ENCODE results near the gene SPEF1. TPM values are rescaled to one million over a fixed set of nuclear protein-coding genes. Genes with fewer than 3 reads are reported as not detected.
"Not testable (repeated sequence)": the region's sequence is repeated elsewhere in the genome, so short reads cannot be mapped to it uniquely, and the experiment has no call there.

SPEF1 gene
- total RNA-seq, 1 experiment from 2014 or later = 0.34 TPM

DNA sequence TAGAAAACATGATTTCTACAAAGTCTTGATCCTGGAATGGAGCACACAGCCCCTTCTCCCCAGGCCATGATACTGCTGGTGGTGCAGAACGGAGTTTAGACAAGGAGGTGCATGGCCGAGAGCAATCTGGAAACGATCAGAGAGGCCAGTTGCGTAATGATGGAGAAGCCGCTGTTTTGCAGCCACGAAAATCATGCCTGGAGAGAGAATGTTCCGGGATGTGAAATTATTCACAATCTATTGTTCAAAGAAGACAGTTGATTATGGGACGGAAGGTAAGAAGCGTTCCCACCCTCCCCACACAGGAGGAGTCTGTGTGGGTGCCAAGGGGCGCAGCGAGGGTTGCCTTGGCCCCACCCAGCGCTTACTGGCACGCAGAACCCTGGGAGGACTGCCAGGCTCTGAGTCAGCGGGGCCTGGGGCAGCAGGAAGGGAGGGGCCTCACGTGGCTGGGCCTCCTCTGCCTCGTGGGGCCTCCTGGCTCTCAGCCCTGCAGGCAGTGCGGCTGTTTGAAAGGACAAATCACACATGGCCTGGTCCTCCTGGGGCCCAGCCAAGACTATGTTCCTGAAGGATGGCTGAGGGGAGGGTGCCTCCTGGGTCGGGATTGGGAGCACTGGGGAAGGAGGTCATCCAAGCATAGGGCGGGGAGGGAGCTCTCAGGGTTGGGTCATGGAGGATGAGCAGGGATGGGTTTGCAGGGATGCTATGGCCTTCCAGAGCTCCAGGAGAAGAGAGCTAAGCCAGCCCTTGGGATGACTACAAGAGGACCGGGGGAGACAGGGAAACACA lies 30.4 kb upstream of the SPEF1 start:
- peak; percentile 99 for DNase-seq (ENCODE audit: low read depth)

DNA sequence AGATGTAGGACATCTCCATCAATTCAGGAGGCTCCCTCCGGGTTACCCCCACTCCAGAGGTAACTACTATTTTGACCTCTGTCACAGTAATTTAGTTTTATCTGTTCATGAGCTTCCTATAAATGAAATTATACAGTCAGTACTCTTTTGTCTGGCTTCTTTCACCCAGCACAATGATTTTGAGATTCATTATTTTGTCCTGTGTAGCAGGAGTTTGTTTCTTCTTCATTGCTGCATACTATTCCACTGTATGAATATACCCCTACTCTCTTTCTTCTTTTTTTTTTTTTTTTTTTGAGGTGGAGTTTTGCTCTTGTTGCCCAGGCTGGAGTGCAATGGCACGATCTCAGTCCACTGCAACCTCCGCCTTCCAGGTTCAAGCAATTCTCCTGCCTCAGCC lies 27.3 kb upstream of the SPEF1 start:
- no peak for DNase-seq (ENCODE audit: low read depth)

DNA sequence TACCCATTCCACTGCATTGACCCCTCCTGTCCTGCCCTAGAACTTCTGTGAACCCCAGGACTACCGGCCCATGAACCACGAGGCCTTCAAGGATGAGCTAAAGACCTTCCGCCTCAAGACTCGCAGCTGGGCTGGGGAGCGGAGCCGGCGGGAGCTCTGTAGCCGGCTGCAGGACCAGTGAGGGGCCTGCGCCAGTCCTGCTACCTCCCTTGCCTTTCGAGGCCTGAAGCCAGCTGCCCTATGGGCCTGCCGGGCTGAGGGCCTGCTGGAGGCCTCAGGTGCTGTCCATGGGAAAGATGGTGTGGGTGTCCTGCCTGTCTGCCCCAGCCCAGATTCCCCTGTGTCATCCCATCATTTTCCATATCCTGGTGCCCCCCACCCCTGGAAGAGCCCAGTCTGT lies 23.5 kb upstream of the SPEF1 start:
- no peak for DNase-seq (ENCODE audit: low read depth)

DNA sequence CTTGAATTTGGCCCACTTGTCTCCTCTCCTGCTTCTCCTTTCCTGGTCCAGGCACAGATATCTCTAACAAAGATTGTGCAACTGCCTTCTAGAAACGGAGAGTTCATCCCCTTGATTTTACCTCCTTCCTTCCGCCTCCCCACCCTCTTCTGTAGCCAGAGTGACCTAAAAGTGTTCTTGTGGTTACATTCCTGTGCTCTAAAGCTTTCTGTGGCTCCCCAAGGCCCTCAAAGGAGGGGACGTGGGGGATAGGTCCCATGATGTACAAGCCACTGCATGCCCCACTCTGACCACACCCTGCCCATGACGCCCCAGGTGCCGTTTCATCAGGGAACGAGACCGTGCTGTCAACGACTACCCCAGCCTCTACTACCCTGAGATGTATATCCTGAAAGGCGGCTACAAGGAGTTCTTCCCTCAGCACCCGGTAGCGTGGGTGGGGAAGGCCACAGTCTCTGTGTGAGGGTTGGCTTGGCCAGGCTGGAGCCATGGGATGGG lies 23.1 kb upstream of the SPEF1 start:
- no peak for DNase-seq (ENCODE audit: low read depth)

DNA sequence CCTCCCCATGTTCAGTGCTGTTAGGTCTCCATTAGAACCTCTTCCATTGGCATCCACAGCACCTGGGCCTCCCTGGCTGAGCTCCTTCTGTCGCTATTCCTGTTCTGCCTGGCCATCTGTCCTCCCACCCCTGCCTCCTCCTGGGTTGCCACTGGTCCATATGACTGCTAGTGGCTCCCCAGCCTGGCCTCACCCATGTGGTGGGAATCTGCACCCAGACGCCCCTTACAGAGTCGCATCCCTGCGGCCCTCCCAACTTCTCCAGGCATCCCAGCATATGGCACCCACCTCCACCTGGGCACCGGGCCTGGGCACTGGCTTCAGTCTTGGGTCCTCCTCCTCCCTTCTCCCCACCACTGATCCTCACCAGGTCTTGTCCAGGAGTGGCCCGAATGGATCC lies 22.6 kb upstream of the SPEF1 start:
- no peak for DNase-seq (ENCODE audit: low read depth)

DNA sequence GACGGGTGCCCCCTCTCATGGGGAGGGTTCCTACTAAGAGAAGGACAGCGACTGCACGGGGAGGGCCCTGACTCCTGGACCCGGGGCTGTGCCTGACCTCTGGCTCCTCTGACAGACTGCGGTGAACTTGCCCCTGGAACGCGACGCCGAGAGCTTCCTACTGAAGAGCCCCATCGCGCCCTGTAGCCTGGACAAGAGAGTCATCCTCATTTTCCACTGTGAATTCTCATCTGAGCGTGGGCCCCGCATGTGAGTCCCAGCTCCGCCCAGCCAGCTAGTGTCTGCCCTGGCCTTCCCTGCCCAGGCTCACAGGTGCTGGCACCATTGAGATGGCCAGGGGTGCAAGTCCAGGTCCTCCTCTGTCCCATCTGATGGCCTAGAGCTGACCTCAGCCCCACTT lies 22.0 kb upstream of the SPEF1 start:
- DNase-seq (ENCODE audit: low read depth) = no peak

DNA sequence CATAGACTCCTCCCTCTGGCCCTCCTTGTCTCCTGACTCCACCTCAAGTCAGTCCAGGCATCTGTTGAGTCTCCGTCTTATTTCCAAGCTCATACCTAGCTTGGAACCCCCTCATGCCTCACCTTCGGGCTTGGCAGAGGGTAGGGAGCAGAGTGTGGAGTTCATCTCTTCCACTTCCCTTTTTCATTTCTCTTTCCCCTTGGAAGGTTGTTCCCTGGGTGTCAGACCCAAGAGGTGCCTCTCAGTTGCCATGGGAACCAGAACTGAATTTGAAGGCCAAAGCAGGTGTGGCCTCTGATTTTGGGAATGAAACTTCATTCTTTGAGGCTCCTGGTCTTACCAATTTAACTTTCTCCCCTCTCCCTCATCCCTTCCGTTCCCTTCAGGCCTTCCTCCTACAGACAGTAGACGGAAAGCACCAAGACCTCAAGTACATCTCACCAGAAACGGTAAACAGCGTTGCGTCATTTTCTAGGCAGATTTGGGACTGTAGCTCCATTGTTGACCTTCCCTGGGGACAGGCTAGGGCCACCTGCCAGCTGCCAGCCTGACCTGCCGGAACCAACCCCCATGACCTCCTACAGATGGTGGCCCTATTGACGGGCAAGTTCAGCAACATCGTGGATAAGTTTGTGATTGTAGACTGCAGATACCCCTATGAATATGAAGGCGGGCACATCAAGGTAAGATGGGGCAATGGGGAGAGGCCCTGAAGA lies 21.4 kb upstream of the SPEF1 start:
- DNase-seq (ENCODE audit: low read depth) = no peak

DNA sequence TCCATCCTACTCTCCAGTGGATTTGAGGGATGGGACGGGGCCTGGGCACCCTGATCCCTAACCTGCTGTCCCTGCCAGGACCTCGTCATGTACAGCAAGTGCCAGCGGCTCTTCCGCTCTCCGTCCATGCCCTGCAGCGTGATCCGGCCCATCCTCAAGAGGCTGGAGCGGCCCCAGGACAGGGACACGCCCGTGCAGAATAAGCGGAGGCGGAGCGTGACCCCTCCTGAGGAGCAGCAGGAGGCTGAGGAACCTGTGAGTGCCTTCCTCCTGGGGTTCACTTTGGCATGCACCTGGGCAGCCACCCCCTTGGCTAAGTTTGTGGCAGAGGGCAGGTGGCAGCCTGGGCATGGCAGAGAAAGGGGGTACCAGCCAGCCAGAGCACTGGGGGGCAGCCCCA lies 20.6 kb upstream of the SPEF1 start:
- DNase-seq (ENCODE audit: low read depth) = no peak

DNA sequence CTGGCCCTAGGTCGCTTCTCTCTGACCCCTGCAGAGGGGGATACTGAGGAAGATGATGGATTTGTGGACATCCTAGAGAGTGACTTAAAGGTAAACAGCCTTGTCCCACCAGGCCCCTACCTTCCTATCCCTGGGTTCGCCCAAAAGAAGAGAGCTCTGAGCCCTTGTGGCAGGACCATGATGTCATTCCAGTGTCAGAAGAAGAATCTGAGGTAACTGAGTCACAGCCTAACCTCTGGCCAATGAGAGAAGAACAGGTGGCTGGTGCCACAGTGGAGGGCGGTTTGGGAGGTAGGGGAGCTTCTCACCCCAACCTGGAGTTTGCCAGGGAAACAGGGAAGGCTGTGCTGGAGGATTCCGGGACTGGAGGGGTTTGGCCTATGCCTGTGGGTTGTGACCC lies 20.1 kb upstream of the SPEF1 start:
- no peak for DNase-seq (ENCODE audit: low read depth)

DNA sequence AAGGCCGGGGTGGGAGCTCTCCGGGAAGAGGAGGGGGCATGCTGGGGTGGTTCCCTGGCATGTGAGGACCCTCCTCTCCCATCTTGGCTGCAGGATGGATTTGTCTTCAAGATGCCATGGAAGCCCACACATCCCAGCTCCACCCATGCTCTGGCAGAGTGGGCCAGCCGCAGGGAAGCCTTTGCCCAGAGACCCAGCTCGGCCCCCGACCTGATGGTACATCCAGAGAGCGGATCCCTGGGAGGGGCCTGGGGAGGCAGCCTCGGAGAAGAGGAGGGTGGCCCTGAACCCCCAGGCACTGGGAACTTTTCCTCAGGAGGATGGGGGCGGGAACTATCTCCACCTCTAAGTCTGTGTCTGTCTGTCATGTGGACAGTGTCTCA lies 19.6 kb upstream of the SPEF1 start:
- no peak for DNase-seq (ENCODE audit: low read depth)

DNA sequence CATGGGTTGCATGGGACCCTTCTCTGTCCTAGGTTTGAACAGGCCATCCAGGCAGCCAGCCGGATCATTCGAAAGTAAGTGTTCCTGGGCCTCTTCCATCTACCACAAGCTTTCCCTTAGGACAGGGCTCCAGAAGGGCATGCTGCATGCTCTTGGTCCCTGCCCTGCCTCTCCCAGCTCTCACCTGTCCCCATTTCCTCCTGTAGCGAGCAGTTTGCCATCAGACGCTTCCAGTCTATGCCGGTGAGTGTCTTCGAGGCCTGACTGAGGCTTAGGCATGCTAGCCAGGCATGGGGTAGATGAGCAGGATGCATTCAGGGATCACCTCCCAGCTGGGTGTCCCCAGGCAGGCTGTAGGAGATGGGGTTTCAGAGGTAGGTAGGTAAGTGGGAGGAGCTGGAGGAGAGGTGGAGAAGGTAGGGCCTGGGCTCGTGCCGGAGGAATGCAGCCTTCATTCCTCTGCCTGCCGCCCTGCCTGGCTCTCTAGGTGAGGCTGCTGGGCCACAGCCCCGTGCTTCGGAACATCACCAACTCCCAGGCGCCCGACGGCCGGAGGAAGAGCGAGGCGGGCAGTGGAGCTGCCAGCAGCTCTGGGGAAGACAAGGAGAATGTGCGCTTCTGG lies 19.1 kb upstream of the SPEF1 start:
- no peak for DNase-seq (ENCODE audit: low read depth)

DNA sequence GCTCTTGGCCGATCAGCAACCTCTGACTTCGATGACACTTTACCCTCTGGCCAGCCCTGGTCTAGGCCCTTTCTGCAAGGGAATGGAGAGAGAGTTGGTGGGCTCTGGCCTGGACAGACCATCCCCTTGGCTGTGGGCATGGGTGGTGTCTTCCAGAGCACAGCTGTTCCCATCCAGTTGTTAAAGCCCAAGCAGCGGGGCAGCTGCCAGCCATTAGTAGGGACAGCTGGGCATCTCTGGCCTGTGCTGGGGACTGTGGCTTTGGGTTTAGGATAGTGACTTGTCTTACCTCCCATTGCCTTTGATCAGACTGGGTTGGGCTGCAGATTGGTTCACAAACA lies 17.6 kb upstream of the SPEF1 start:
- DNase-seq (ENCODE audit: low read depth) = no peak

DNA sequence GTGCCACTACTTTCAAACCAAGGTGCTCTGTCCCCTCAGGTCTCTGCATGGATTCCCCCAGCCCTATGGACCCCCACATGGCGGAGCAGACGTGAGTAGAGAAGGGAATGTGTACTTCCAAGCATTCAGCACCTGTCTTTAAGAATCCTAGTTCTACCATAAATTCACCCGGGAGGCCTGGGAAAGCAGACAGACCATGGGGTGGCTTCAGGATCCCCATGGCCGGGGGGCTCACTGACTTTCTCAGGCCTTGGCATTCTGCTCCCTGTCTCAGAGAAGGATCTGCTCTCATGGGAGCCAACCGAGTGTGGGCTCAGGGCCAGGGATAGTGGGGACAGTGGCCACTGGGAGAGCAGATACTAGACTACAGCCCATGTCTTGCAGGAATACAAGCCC lies 17.1 kb upstream of the SPEF1 start:
- DNase-seq (ENCODE audit: low read depth) = no peak

DNA sequence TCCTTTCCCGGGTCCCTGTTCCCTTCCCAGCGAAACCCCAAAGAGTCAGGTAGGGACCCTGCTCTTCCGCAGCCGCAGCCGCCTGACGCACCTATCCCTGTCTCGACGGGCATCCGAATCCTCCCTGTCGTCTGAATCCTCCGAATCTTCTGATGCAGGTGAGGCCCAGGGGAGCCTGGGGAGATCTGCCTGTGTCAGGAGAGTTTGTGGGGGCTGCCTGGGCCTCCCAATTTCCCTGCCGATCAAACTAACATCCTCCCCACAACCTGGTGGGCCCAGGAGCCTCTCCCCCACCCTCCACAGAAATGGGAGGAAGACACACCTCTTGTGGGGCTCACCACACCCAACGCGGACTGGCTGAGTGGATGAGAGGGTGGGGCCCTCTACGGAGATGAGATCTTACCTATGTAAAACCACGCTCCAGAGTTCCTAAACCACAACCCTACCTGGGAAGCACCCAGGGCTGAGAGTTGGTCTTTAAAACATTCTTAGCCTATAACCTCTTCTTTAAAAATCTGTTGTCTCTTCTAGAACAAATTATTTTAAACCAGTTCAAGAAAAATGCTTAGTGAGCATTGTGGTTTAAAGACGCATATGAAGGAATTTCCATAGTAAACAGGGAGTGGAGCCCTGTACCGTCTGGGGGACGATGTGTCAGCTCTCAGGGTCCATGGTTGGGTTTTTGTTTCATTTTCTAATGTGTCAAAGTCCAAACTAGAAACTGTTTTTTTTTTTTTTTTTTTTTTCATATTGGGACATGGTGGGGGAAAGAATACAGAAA lies 16.5 kb upstream of the SPEF1 start:
- peak; percentile 62 for DNase-seq (ENCODE audit: low read depth)

DNA sequence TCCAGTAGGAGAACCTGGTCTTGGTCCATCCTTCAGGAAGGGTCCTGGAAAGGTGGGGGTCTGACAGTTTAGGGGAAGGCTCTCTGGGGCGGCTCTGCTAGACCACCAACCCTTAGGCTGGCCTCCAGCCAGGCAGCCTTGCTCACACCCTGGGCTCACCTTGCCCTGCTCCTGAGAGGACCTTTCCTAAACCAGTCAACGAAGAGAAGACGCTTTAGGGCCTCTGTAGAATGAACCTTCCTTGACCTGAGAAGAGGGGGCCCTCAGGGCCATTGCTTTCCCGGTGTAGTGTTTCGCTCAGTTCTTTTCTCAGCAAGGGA lies 15.9 kb upstream of the SPEF1 start:
- no peak for DNase-seq (ENCODE audit: low read depth)

DNA sequence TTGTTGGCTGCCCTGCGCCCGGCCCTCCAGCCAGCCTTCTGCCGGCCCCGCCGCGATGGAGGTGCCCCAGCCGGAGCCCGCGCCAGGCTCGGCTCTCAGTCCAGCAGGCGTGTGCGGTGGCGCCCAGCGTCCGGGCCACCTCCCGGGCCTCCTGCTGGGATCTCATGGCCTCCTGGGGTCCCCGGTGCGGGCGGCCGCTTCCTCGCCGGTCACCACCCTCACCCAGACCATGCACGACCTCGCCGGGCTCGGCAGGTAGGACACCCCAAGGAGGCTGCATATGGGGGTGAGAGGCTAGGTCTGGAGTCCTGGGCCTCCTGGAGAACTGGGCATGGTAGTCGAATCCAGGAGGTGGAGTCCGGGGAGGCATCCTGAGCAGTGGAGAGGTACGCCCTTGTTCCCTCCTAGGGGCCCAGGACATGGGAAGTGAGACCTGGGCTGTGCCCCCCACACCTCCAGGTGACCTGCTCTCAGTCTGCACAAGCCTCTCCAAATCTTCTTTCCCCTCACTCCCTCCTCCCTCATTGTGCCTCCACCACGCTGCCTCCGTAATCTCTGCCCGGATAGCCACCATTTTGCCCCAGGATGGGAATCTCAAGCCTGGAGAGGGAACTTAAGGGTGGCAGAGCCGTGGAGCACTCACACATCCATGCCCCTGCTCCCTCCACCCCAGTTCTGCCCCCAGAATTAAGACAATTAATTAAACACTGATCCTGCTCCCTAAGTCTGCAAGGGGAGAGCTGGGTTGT lies 15.4 kb upstream of the SPEF1 start:
- no peak for DNase-seq (ENCODE audit: low read depth)

DNA sequence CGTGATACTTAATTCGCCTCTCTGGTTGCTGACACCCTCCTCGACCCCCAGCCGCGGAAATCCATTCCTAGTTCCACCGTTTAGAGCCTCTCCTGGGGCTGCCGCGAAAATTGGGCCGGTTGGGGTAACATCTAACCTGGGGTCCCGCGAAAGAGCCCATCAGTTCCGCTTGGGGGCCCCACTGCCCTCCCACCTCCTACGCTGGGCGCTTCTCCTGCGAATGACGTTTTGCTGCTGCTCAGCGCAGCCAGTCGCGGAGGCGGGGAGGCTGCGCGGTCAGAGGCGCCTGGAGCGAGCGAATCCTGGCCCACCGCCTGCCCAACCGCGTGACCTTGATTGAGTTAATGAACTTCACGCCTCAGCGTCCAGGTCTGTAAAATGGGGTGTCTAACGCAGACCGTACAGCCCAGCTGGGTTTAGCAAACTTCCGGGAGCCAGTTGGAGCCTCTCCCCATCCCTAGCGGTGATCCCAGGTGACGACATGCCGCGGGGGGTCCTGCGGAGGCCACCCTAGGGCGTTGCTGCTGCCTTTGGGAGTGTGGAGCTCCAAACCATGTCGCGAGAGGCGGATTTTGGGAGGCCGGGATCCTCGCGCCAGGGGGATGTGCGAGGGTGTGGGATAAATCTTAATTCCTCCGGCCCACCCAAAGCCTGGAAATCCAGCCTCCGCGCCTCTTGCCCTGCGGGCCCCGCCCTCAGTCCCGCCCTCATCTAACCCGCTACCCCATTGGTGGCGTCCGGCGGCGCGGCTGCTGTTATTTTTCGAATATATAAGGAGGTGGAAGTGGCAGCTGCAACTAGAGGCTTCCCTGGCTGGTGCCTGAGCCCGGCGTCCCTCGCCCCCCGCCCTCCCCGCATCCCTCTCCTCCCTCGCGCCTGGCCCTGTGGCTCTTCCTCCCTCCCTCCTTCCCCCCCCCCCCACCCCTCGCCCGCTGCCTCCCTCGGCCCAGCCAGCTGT lies 14.5 kb upstream of the SPEF1 start, which contains the start of gene CDC25B:
Gene CDC25B, plus strand, starts transcription at position 800 of the 958 bp plus-strand sequence. CDS start 222 bp downstream, outside the sequence.
- peak; percentile 96 for DNase-seq (ENCODE audit: low read depth)

DNA sequence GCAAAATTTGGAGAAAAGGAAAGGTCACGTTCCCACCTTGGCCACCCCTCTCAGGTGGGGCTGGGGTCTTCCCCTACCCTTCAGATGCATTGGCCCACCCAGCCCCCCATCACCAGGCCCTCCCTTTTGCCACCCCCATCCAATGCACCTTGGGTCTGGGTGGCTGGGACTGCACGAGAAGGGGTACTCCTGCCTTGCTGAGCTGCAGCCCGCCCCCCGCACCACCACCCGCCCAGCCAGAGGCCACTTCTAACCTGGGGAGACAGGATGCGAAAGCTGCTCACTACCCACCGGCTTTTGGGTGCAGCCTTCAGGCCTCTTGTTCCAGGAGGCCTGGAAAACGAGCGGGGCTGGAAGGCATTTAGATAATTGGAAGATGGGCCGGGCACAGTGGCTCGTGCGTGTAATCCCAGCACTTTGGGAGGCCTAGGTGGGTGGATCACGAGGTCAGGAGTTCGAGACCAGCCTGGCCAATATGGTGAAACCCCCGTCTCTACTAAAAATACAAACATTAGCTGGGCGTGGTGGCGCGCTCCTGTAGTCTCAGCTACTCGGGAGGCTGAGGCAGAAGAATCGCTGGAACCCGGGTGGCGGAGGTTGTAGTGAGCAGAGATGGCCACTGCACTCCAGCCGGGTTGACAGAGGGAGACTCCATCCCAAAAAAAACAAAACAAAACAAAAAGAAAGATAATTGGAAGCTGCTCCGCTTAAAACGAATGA lies 13.6 kb upstream of the SPEF1 start:
- DNase-seq (ENCODE audit: low read depth) = no peak

DNA sequence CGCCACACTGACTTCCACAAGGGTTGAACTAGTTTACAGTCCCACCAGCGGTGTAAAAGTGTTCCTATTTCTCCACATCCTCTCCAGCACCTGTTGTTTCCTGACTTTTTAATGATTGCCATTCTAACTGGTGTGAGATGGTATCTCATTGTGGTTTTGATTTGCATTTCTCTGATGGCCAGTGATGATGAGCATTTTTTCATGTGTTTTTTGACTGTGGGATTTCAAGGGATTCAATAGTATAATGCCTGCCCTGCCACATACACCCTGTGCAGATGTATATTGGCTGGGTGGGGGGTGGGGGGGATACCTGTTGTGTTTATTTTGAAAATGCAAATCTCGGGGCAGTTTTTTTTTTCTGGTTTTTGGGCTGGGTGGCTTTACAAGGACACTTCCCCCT lies 12.9 kb upstream of the SPEF1 start:
- DNase-seq (ENCODE audit: low read depth) = not testable (repeated sequence)

DNA sequence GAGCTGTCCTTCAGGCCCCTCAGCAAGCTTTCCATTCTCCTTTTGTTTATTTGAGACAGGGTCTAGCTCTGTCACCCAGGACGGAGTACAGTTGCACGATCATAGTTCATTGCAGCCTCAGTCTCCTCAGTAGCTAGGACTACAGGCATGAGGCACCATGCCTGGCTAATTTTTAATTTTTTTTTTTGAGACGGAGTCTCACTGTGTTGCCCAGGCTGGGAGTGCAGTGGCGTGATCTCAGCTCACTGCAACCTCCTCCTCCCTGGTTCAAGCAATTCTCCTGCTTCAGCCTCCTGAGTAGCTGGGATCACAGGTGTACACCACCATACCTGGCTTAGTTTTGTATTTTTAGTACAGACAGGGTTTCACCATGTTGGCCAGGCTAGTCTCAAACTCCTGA lies 8.0 kb upstream of the SPEF1 start:
- not testable (repeated sequence) for DNase-seq (ENCODE audit: low read depth)

Data from M059J (cell line).